OCI-LY1 (cell line): ENCODE data around the gene FGG.

Experiments used
- H2AFZ ChIP-seq: fragments of 200-600 bp; sonication (generic), shearing (Covaris generic); 2 replicates; pipeline ENCODE4 v1.6.0; 2014; ENCODE audit warnings: antibody characterized with exemption, mild to moderate bottlenecking, low read length
- H3F3A ChIP-seq: fragments of 200-600 bp; sonication (generic), shearing (Covaris generic); 2 replicates; pipeline ENCODE4 v1.6.0; 2014; ENCODE audit warnings: mild to moderate bottlenecking, antibody characterized with exemption, low read length, moderate library complexity; ENCODE audit not compliant: insufficient read depth
- H3K27ac ChIP-seq: fragments of 200-600 bp; sonication (generic); 2 replicates; pipeline ENCODE4 v1.5.1; 2014; ENCODE audit warnings: low read length, mixed run types, mild to moderate bottlenecking, low read depth; ENCODE audit not compliant: poor library complexity, severe bottlenecking
- H3K27me3 ChIP-seq: fragments of 200-600 bp; sonication (generic); 2 replicates; pipeline ENCODE4 v1.6.0; 2014; ENCODE audit warnings: antibody characterized with exemption, mild to moderate bottlenecking, low read length, moderate library complexity; ENCODE audit not compliant: insufficient read depth
- H3K36me3 ChIP-seq: fragments of 200-600 bp; sonication (generic); 2 replicates; pipeline ENCODE4 v1.6.1; 2014; ENCODE audit warnings: mild to moderate bottlenecking, antibody characterized with exemption, low read length, moderate library complexity, mixed read lengths; ENCODE audit not compliant: insufficient read depth
- H3K4me1 ChIP-seq: fragments of 200-600 bp; sonication (generic); 2 replicates; pipeline ENCODE4 v1.5.1; 2014; ENCODE audit warnings: mild to moderate bottlenecking, low read length, moderate library complexity; ENCODE audit not compliant: insufficient read depth, severe bottlenecking
- H3K4me2 ChIP-seq: fragments of 200-600 bp; sonication (generic), shearing (Covaris generic); 2 replicates; pipeline ENCODE4 v1.6.1; 2014; ENCODE audit warnings: low read length
- H3K4me3 ChIP-seq: fragments of 200-600 bp; sonication (generic); 2 replicates; pipeline ENCODE4 v1.5.1; 2014; ENCODE audit warnings: low read length, low read depth, mild to moderate bottlenecking, mixed read lengths; ENCODE audit not compliant: poor library complexity, severe bottlenecking
- H3K79me2 ChIP-seq: fragments of 200-600 bp; shearing (Covaris generic); 2 replicates; pipeline ENCODE4 v1.6.1; 2016; ENCODE audit warnings: mixed run types, low read length, mixed read lengths; ENCODE audit not compliant: insufficient read depth
- H3K9ac ChIP-seq: fragments of 200-600 bp; sonication (generic), shearing (Covaris generic); 2 replicates; pipeline ENCODE4 v1.6.1; 2014; ENCODE audit warnings: mild to moderate bottlenecking, low read length, mixed read lengths
- H3K9me2 ChIP-seq: fragments of 200-600 bp; sonication (generic), shearing (Covaris generic); 2 replicates; pipeline ENCODE4 v1.6.1; 2014; ENCODE audit warnings: low read depth, mild to moderate bottlenecking, low read length, mixed read lengths
- H3K9me3 ChIP-seq: fragments of 200-600 bp; shearing (Covaris generic); 2 replicates; pipeline ENCODE4 v1.6.1; 2014; ENCODE audit warnings: low read length, mixed read lengths
- H4K20me1 ChIP-seq: fragments of 200-600 bp; sonication (generic), shearing (Covaris generic); 2 replicates; pipeline ENCODE4 v1.6.0; 2016; ENCODE audit warnings: mild to moderate bottlenecking, low read length; ENCODE audit not compliant: insufficient read depth
- EZH2 ChIP-seq: fragments of 200-600 bp; sonication (generic), shearing (Covaris generic); IDR thresholded peaks from 2 replicates; pipeline ENCODE4 v1.8.0; 2017; ENCODE audit warnings: borderline replicate concordance, mixed run types, mild to moderate bottlenecking, antibody characterized with exemption, low read length, moderate library complexity, mixed read lengths
- TF ChIP-seq, protein P1 (sequence below): fragments of 200-600 bp; sonication (generic), shearing (Covaris generic); IDR thresholded peaks from 2 replicates; pipeline ENCODE4 v1.5.1; 2017; ENCODE audit warnings: mild to moderate bottlenecking, antibody characterized with exemption, low read length, moderate library complexity, mixed read lengths

The FGG gene

DNA sequence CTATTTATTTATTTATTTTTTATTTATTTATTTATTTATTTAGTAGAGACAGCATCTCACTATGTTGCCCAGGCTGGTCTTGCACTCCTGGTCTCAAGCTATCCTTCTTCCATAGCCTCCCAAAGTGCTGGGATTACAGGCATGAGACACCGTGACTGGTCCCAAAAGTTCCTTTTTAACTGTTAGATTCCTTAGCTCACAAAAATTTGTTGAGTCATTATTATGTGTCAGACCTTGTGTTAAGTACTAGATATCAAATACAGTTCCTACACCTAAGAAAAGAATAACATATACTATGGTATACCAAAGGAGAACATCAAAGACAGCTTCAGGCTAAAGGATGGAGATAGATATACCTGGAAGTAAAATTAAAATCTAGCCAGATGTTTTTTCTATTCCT, 33.5 kb downstream of the FGG start:
- H3K27ac ChIP-seq, result no peak overlapping the region
- no peaks in the 10 kb centered on the region for H3F3A ChIP-seq
- H3K4me2 ChIP-seq, result no peak overlapping the region
- TF ChIP-seq EZH2, result no peak
- TF ChIP-seq, protein P1, sequence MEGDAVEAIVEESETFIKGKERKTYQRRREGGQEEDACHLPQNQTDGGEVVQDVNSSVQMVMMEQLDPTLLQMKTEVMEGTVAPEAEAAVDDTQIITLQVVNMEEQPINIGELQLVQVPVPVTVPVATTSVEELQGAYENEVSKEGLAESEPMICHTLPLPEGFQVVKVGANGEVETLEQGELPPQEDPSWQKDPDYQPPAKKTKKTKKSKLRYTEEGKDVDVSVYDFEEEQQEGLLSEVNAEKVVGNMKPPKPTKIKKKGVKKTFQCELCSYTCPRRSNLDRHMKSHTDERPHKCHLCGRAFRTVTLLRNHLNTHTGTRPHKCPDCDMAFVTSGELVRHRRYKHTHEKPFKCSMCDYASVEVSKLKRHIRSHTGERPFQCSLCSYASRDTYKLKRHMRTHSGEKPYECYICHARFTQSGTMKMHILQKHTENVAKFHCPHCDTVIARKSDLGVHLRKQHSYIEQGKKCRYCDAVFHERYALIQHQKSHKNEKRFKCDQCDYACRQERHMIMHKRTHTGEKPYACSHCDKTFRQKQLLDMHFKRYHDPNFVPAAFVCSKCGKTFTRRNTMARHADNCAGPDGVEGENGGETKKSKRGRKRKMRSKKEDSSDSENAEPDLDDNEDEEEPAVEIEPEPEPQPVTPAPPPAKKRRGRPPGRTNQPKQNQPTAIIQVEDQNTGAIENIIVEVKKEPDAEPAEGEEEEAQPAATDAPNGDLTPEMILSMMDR, result no peak
- no peaks in the 10 kb centered on the region for H3K9me2 ChIP-seq
- H2AFZ ChIP-seq, result no peak overlapping the region
- H3K27me3 ChIP-seq, result no peaks in the 10 kb centered on the region
- no peak overlapping the region for H3K4me3 ChIP-seq
- no peak overlapping the region for H3K9ac ChIP-seq
- no peaks in the 10 kb centered on the region for H3K4me1 ChIP-seq
- no peaks in the 10 kb centered on the region for H3K9me3 ChIP-seq
- no peaks in the 10 kb centered on the region for H3K79me2 ChIP-seq
- H4K20me1 ChIP-seq, result no peaks in the 10 kb centered on the region
- H3K36me3 ChIP-seq, result no peaks in the 10 kb centered on the region

DNA sequence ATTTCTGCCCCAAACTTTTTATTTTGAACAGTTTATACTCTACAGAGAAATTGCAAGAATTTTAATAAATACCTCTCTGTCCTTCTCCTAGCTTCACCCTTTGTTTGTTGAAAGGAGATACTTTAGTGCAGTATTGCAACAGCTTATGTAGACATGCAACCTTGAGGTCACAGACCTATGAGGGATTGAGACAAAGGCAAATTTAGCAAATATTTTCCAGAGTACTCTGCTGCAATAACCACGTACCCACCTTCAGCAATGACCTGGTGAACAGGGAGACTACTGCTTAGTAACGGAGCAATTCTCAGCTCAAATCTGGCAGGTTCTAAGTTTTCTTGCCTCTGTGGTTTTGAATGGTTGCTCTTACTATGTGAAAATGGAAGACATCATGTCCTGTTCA, 35.1 kb downstream of the FGG start:
- H3K9me3 ChIP-seq, result no peaks in the 10 kb centered on the region
- H3K27me3 ChIP-seq, result no peaks in the 10 kb centered on the region
- H3K27ac ChIP-seq, result no peak overlapping the region
- H3K9me2 ChIP-seq, result no peaks in the 10 kb centered on the region
- no peaks in the 10 kb centered on the region for H3K36me3 ChIP-seq
- TF ChIP-seq EZH2, result no peak
- TF ChIP-seq, protein P1, result no peak
- H3K4me2 ChIP-seq, result no peak overlapping the region
- H3F3A ChIP-seq, result no peaks in the 10 kb centered on the region
- no peak overlapping the region for H2AFZ ChIP-seq
- H3K4me1 ChIP-seq, result no peaks in the 10 kb centered on the region
- no peak overlapping the region for H3K9ac ChIP-seq
- no peaks in the 10 kb centered on the region for H4K20me1 ChIP-seq
- no peak overlapping the region for H3K4me3 ChIP-seq
- H3K79me2 ChIP-seq, result no peaks in the 10 kb centered on the region

DNA sequence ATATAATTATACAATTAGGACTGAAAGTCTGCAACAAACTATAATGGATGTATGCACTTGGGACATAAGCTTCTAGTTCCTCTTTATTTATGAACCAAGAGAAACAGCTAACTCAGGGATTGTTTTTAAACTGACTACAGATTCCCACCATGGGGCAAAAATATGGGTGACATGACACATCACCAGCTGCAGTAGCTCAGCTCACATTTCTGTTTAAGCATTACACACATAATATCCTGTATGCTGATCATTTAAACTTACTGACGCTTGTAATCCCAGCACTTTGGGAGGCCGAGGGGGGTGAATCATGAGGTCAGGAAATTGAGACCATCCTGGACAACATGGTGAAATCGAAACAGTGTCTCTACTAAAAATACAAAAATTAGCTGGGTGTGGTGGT, 38.1 kb downstream of the FGG start:
- H3K4me3 ChIP-seq, result no peak overlapping the region
- no peak overlapping the region for H3K4me2 ChIP-seq
- H3K27me3 ChIP-seq, result no peaks in the 10 kb centered on the region; the same call in 1 of the 2 replicates
- H3K27ac ChIP-seq, result no peak overlapping the region
- no peaks in the 10 kb centered on the region for H3K36me3 ChIP-seq
- H3F3A ChIP-seq, result no peaks in the 10 kb centered on the region
- H3K79me2 ChIP-seq, result no peaks in the 10 kb centered on the region
- TF ChIP-seq EZH2, result no peak
- TF ChIP-seq, protein P1, result no peak
- no peaks in the 10 kb centered on the region for H3K9me2 ChIP-seq
- no peaks in the 10 kb centered on the region for H3K9me3 ChIP-seq
- H4K20me1 ChIP-seq, result no peaks in the 10 kb centered on the region
- no peaks in the 10 kb centered on the region for H3K4me1 ChIP-seq
- no peak overlapping the region for H2AFZ ChIP-seq
- H3K9ac ChIP-seq, result no peak overlapping the region
